GM23248 (cell line): ENCODE measurements around the gene RABEP2. TPM values are rescaled to one million over a fixed set of nuclear protein-coding genes. Genes with fewer than 3 reads are reported as not detected.

ENCODE experiments used
- DNase-seq: peaks from one replicate; pipeline ENCODE4 v3.0.0-alpha.2; 2015
- H2AFZ ChIP-seq: fragments of 200-600 bp; sonication (generic); 2 replicates; pipeline ENCODE4 v1.6.1; 2016; ENCODE audit warnings: antibody characterized with exemption
- H3F3A ChIP-seq: fragments of 200-600 bp; sonication (generic); 2 replicates; pipeline ENCODE4 v1.6.1; 2016; ENCODE audit warnings: mild to moderate bottlenecking, antibody characterized with exemption, mixed run types; ENCODE audit not compliant: insufficient read depth
- H3K27ac ChIP-seq: fragments of 200-600 bp; sonication (generic); 2 replicates; pipeline ENCODE4 v1.5.1; 2016; ENCODE audit warnings: mild to moderate bottlenecking
- H3K27me3 ChIP-seq: fragments of 200-600 bp; sonication (generic); replicated peaks from 2 replicates; pipeline ENCODE4 v1.6.1; 2016; ENCODE audit warnings: mild to moderate bottlenecking; ENCODE audit not compliant: insufficient read depth
- H3K36me3 ChIP-seq: fragments of 200-600 bp; sonication (generic); 2 replicates; pipeline ENCODE4 v1.6.1; 2016; ENCODE audit warnings: low read depth, mild to moderate bottlenecking
- H3K4me1 ChIP-seq: fragments of 200-600 bp; sonication (generic); 2 replicates; pipeline ENCODE4 v1.6.1; 2016; ENCODE audit warnings: mild to moderate bottlenecking; ENCODE audit not compliant: insufficient read depth
- H3K4me2 ChIP-seq: fragments of 200-600 bp; sonication (generic); one replicate; pipeline ENCODE4 v1.6.1; 2016; ENCODE audit warnings: mild to moderate bottlenecking; ENCODE audit not compliant: unreplicated experiment
- H3K4me3 ChIP-seq: fragments of 200-600 bp; sonication (generic); 2 replicates; pipeline ENCODE4 v1.5.1; 2016; ENCODE audit warnings: mild to moderate bottlenecking
- H3K79me2 ChIP-seq: fragments of 200-600 bp; sonication (generic); 2 replicates; pipeline ENCODE4 v1.6.1; 2016; ENCODE audit warnings: mild to moderate bottlenecking; ENCODE audit not compliant: insufficient read depth
- H3K9ac ChIP-seq: fragments of 200-600 bp; sonication (generic); 2 replicates; pipeline ENCODE4 v1.6.1; 2016; ENCODE audit warnings: mild to moderate bottlenecking
- H3K9me2 ChIP-seq: fragments of 200-600 bp; sonication (generic); 2 replicates; pipeline ENCODE4 v1.6.1; 2016; ENCODE audit warnings: mixed run types, mild to moderate bottlenecking, moderate library complexity; ENCODE audit not compliant: insufficient read depth
- H3K9me3 ChIP-seq: fragments of 200-600 bp; sonication (generic); one replicate; pipeline ENCODE4 v1.6.1; 2017; ENCODE audit warnings: low read depth
- H4K20me1 ChIP-seq: fragments of 200-600 bp; sonication (generic); 2 replicates; pipeline ENCODE4 v1.6.0; 2016; ENCODE audit not compliant: insufficient read depth
- EZH2 ChIP-seq: fragments of 200-600 bp; sonication (generic); IDR thresholded peaks from 2 replicates; pipeline ENCODE4 v1.6.1; 2018; ENCODE audit warnings: antibody characterized with exemption, mild to moderate bottlenecking; ENCODE audit not compliant: insufficient read depth, poor library complexity, severe bottlenecking
- EZH2phosphoT487 ChIP-seq: fragments of 200-600 bp; sonication (generic); IDR thresholded peaks from 2 replicates; pipeline ENCODE4 v1.6.1; 2018; ENCODE audit warnings: antibody characterized with exemption, moderate library complexity, mild to moderate bottlenecking, low read depth; ENCODE audit not compliant: insufficient read depth
- WGBS, 2 experiments: methylation state at CpG; one replicate each; pipeline ENCODE4 v1.1.6; 2015 to 2017; ENCODE audit warnings: low lambda C conversion rate in 2 of 2, low coverage in 1 of 2; ENCODE audit errors: missing lambda C conversion rate in 2 of 2; 5-methylcytosine and 5-hydroxymethylcytosine counted together
- in situ Hi-C: fragments of 300-500 bp; cut with MboI; formaldehyde crosslinking; loops from 2 replicates; pipeline ENCODE4 v1.15.0; 2020
- polyA plus RNA-seq: library from polyadenylated mRNA; unstranded; fragments of >200 nt; fragmentation: Nextera tagmentation; extraction: Ambion mirVana; gene quantifications from 2 replicates; pipeline ENCODE4 v1.2.1, GENCODE V29; 2016
- total RNA-seq: library from RNA; depleted of rRNA; stranded (reverse); fragments of >200 nt; shearing (Covaris generic); gene quantifications from 2 replicates; pipeline ENCODE4 v1.2.3, GENCODE V29; 2014

The RABEP2 gene
- total and polyA plus RNA-seq, 2 experiments from 2014 or later = 14.0 to 53.4 TPM

GRCh38 chr16:28878083-28878926, 46.7 kb downstream of the RABEP2 start, which contains the start of gene ATP2A1:
Gene ATP2A1, plus strand, starts transcription at chr16:28878488. Its CDS starts 184 bp downstream, at chr16:28878672.
- no peaks in the 10 kb centered on the region for H3K9me2 ChIP-seq
- no peaks in the 10 kb centered on the region for H3K9me3 ChIP-seq
- H3K27ac ChIP-seq = no peak within 1 kb of the TSS
- in situ Hi-C loops = no loop called here
- no peak for DNase-seq
- no peaks in the 10 kb centered on the region for H3K27me3 ChIP-seq
- no peaks in the 10 kb centered on the region for H4K20me1 ChIP-seq
- WGBS, 2 experiments = 59 to 63% methylated on average over 22 to 25 of the region's 25 CpGs
- peak within 1 kb of the TSS; percentile 88 for H2AFZ ChIP-seq
- H3F3A ChIP-seq = no peaks in the 10 kb centered on the region
- no peaks in the 10 kb centered on the region for H3K79me2 ChIP-seq
- peak within 1 kb of the TSS; percentile 69 for H3K9ac ChIP-seq
- H3K4me2 ChIP-seq = peak within 1 kb of the TSS; percentile 97
- peaks cover 4% of the 10 kb centered on the region; the same call in 1 of the 2 replicates for H3K4me1 ChIP-seq
- H3K4me3 ChIP-seq = peak within 1 kb of the TSS; percentile 75
- no peaks in the 10 kb centered on the region for H3K36me3 ChIP-seq
- TF ChIP-seq EZH2 (no peak), EZH2phosphoT487 (no peak)

GRCh38 chr16:28877655-28878000, 47.4 kb downstream of the RABEP2 start:
- H2AFZ ChIP-seq = no peak overlapping the region
- H3K4me3 ChIP-seq = no peak overlapping the region
- H3K36me3 ChIP-seq = no peaks in the 10 kb centered on the region
- DNase-seq = no peak
- H3K27ac ChIP-seq = no peak overlapping the region
- H3K9me2 ChIP-seq = no peaks in the 10 kb centered on the region
- TF ChIP-seq EZH2 (no peak), EZH2phosphoT487 (no peak)
- H3K4me2 ChIP-seq = no peak overlapping the region
- H4K20me1 ChIP-seq = no peaks in the 10 kb centered on the region
- no peaks in the 10 kb centered on the region for H3K79me2 ChIP-seq
- H3K4me1 ChIP-seq = peaks cover 4% of the 10 kb centered on the region; the same call in 1 of the 2 replicates
- H3K27me3 ChIP-seq = no peaks in the 10 kb centered on the region
- WGBS, 2 experiments = 37 to 57% methylated on average over 2 of the region's 2 CpGs
- H3K9ac ChIP-seq = no peak overlapping the region
- in situ Hi-C loops = no loop called here
- H3K9me3 ChIP-seq = no peaks in the 10 kb centered on the region
- no peaks in the 10 kb centered on the region for H3F3A ChIP-seq

GRCh38 chr16:28876973-28877654, 47.9 kb downstream of the RABEP2 start:
- Histone ChIP-seq H3K4me2 (no peak overlapping the region), H3K79me2 (no peaks in the 10 kb centered on the region), H3K9me3 (no peaks in the 10 kb centered on the region), H2AFZ (no peak overlapping the region), H3K9ac (no peak overlapping the region), H3K27ac (no peak overlapping the region), H3K9me2 (no peaks in the 10 kb centered on the region), H3K4me1 (peaks cover 4% of the 10 kb centered on the region; the same call in 1 of the 2 replicates), H3K27me3 (no peaks in the 10 kb centered on the region), H4K20me1 (no peaks in the 10 kb centered on the region), H3F3A (no peaks in the 10 kb centered on the region), H3K4me3 (no peak overlapping the region), H3K36me3 (no peaks in the 10 kb centered on the region)
- TF ChIP-seq EZH2 (no peak), EZH2phosphoT487 (no peak)
- 42 to 51% methylated on average over 12 of the region's 12 CpGs for WGBS, 2 experiments
- in situ Hi-C loops = no loop called here
- DNase-seq = no peak

GRCh38 chr16:28876019-28876659, 48.9 kb downstream of the RABEP2 start:
- WGBS, 2 experiments = 53 to 54% methylated on average over 17 of the region's 17 CpGs
- no peaks in the 10 kb centered on the region for H3K9me2 ChIP-seq
- H3K36me3 ChIP-seq = no peaks in the 10 kb centered on the region
- H3K27ac ChIP-seq = no peak overlapping the region
- no peak overlapping the region for H3K4me3 ChIP-seq
- DNase-seq = no peak
- no peaks in the 10 kb centered on the region for H3K79me2 ChIP-seq
- H2AFZ ChIP-seq = no peak overlapping the region
- in situ Hi-C loops = no loop called here
- no peak for TF ChIP-seq EZH2
- no peak for TF ChIP-seq EZH2phosphoT487
- H3K4me1 ChIP-seq = peaks cover 4% of the 10 kb centered on the region; the same call in 1 of the 2 replicates
- H3K27me3 ChIP-seq = no peaks in the 10 kb centered on the region
- no peaks in the 10 kb centered on the region for H4K20me1 ChIP-seq
- H3F3A ChIP-seq = no peaks in the 10 kb centered on the region
- no peak overlapping the region for H3K4me2 ChIP-seq
- H3K9ac ChIP-seq = no peak overlapping the region
- no peaks in the 10 kb centered on the region for H3K9me3 ChIP-seq
